Progenitor cell of endocrine pancreas (in vitro differentiated cells): Measurements from ENCODE around the gene DPM3. TPM values are rescaled to one million over a fixed set of nuclear protein-coding genes. Genes with fewer than 3 reads are reported as not detected.
"Not testable (repeated sequence)": the region's sequence is repeated elsewhere in the genome, so short reads cannot be mapped to it uniquely, and the experiment has no call there.

Source experiments
- DNase-seq: peaks from one replicate; pipeline ENCODE4 v3.0.0; 2021; ENCODE audit warnings: low spot score; ENCODE audit not compliant: unreplicated experiment
- H3K27ac Mint-ChIP-seq: 2 replicates; pipeline ENCODE4 v1.8.0; 2021; ENCODE audit warnings: mild to moderate bottlenecking, moderate library complexity, mixed read lengths
- H3K27me3 Mint-ChIP-seq: 2 replicates; pipeline ENCODE4 v1.8.0; 2021; ENCODE audit warnings: mixed read lengths
- H3K36me3 Mint-ChIP-seq: 2 replicates; pipeline ENCODE4 v1.8.0; 2022; ENCODE audit warnings: mixed read lengths; ENCODE audit not compliant: insufficient read depth
- H3K4me1 Mint-ChIP-seq: 2 replicates; pipeline ENCODE4 v1.8.0; 2021; ENCODE audit warnings: low read depth, mixed read lengths
- H3K4me3 Mint-ChIP-seq: 2 replicates; pipeline ENCODE4 v1.8.0; 2021; ENCODE audit warnings: low read depth, mild to moderate bottlenecking, moderate library complexity, mixed read lengths
- H3K9me3 Mint-ChIP-seq: 2 replicates; pipeline ENCODE4 v1.8.0; 2021; ENCODE audit warnings: low read depth, mixed read lengths
- long read RNA-seq: library from polyadenylated mRNA; unstranded; transcript quantifications from one replicate; pipeline ENCODE4 v2.0.0, GENCODE V29; 2020
- total RNA-seq: library from RNA; stranded (reverse); gene quantifications from 2 replicates; pipeline ENCODE4 v1.2.1, GENCODE V29; 2021
- TF ChIP-seq, protein P1 (sequence below): fragments of 200-600 bp; sonication (generic); IDR thresholded peaks from one replicate; pipeline ENCODE4 v1.5.0; 2021; ENCODE audit warnings: antibody characterized with exemption, mild to moderate bottlenecking; ENCODE audit not compliant: unreplicated experiment

Gene DPM3, protein sequence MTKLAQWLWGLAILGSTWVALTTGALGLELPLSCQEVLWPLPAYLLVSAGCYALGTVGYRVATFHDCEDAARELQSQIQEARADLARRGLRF
- 45.6 and 49.3 TPM in 2 replicates for total RNA-seq
- long read RNA-seq, partial matches to known transcripts, result 0 of 2 reads
- long read RNA-seq, other reads (novel, unspliced or antisense), result 0 of 2 reads

DNA sequence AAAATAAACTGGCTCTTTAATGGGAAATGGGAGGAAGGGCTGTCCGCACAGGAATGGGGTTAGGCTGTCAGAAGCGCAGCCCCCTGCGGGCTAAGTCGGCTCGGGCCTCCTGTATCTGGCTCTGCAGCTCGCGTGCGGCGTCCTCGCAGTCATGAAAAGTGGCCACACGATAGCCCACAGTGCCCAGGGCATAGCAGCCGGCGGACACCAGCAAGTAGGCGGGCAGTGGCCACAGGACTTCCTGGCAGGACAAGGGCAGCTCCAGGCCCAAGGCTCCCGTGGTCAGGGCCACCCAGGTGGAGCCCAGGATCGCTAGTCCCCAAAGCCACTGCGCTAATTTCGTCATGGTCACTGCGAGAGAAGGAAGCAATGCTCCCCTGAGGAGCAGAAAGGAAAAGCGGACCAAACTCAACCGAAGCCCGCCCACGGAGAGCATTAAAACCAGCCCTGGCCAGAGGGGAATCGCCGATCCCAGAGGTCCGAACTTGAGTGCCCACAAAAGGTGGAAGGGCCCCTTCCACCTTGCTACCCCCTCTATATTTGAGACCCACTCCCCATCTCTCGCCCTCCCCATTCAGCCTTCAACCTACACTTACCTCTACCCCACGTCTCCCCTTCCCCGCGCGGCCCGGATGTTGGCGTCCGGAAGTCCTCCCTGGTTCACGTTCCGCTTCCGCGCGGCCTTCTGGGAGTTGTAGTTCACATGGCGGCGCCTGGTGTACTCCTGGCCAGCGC, at the start of gene DPM3:
Gene DPM3, minus strand, starts transcription at position 637 of the 735 bp plus-strand sequence. Its CDS starts 291 bp downstream, at position 346.
- DNase-seq, result peak; percentile 66
- peaks cover 1% of the 10 kb centered on the region for H3K36me3 Mint-ChIP-seq
- TF ChIP-seq, protein P1, sequence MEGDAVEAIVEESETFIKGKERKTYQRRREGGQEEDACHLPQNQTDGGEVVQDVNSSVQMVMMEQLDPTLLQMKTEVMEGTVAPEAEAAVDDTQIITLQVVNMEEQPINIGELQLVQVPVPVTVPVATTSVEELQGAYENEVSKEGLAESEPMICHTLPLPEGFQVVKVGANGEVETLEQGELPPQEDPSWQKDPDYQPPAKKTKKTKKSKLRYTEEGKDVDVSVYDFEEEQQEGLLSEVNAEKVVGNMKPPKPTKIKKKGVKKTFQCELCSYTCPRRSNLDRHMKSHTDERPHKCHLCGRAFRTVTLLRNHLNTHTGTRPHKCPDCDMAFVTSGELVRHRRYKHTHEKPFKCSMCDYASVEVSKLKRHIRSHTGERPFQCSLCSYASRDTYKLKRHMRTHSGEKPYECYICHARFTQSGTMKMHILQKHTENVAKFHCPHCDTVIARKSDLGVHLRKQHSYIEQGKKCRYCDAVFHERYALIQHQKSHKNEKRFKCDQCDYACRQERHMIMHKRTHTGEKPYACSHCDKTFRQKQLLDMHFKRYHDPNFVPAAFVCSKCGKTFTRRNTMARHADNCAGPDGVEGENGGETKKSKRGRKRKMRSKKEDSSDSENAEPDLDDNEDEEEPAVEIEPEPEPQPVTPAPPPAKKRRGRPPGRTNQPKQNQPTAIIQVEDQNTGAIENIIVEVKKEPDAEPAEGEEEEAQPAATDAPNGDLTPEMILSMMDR, result no peak
- H3K4me3 Mint-ChIP-seq, result peak within 1 kb of the TSS; percentile 97
- no peaks in the 10 kb centered on the region for H3K9me3 Mint-ChIP-seq
- H3K4me1 Mint-ChIP-seq, result peaks cover 16% of the 10 kb centered on the region
- H3K27ac Mint-ChIP-seq, result peak within 1 kb of the TSS; percentile 95
- peaks cover 14% of the 10 kb centered on the region for H3K27me3 Mint-ChIP-seq

DNA sequence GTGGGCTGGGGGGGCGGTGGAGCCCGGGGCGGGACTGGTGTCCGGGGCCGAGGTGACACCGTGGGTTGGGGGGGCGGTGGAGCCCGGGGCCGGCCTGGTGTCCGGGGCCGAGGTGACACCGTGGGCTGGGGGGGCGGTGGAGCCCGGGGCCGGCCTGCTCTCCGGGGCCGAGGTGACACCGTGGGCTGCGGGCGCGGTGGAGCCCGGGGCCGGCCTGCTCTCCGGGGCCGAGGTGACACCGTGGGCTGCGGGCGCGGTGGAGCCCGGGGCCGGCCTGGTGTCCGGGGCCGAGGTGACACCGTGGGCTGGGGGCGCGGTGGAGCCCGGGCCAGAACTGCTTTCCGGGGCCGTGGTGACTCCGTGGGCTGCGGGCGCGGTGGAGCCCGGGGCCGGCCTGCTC, 49.6 kb upstream of the DPM3 start:
- DNase-seq, H3K36me3 Mint-ChIP-seq, H3K27ac Mint-ChIP-seq, H3K9me3 Mint-ChIP-seq, H3K4me3 Mint-ChIP-seq, H3K27me3 Mint-ChIP-seq: not testable (repeated sequence)
- peaks cover 48% of the 10 kb centered on the region for H3K4me1 Mint-ChIP-seq

DNA sequence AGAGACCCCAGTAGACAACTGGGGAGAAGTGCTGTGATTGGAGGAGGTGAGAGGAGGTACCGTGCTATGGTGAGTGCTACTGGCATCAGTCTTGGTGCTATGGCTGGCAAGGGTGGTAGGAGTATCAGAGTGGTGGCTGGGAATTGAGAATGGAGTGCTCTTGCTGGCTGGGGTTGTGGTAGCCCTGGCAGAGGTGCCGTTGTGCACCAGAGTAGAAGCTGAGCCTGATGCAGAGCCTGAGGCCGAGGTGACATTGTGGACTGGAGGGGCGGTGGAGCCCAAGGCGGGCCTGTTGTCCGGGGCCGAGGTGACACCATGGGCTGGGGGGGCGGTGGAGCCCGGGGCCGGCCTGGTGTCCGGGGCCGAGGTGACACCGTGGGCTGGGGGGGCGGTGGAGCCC, 47.9 kb upstream of the DPM3 start:
- no peaks in the 10 kb centered on the region for H3K9me3 Mint-ChIP-seq

DNA sequence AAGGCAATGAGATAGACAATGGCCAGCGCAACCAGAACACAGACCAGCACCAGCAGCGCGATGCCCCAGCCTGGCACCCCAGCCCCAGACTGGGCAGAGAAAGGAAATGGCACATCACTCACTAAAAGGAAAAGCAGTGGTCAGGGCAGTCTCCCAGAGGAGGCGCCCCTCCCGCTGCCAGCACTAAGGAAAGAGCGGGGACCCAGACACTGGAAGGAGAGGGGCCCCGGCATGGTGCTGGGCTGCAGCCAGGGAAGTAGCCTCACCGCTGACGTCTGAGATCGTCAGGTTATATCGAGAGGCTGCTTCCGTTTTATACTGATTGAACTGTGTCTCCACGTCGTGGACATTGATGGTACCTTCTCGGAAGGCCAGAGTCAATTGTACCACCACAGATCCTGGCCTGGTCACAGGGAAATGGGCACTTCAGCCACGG, 47.1 kb upstream of the DPM3 start:
- DNase-seq, result no peak
- TF ChIP-seq, protein P1, result no peak
- H3K4me1 Mint-ChIP-seq, result peaks cover 39% of the 10 kb centered on the region
- H3K9me3 Mint-ChIP-seq, result no peaks in the 10 kb centered on the region
- H3K27ac Mint-ChIP-seq, result peak overlapping the region; percentile 93
- peaks cover 10% of the 10 kb centered on the region for H3K36me3 Mint-ChIP-seq
- no peak overlapping the region for H3K4me3 Mint-ChIP-seq
- H3K27me3 Mint-ChIP-seq, result no peaks in the 10 kb centered on the region

More for the DNA sequence above, 47.9 kb upstream of the DPM3 start:
- TF ChIP-seq, protein P1, result no peak
- Mint-ChIP-seq H3K36me3 (peaks cover 8% of the 10 kb centered on the region), H3K27ac (peak overlapping the region; percentile 90), H3K4me3 (peak overlapping the region; percentile 25), H3K4me1 (peaks cover 41% of the 10 kb centered on the region), H3K27me3 (no peaks in the 10 kb centered on the region)
- no peak for DNase-seq

DNA sequence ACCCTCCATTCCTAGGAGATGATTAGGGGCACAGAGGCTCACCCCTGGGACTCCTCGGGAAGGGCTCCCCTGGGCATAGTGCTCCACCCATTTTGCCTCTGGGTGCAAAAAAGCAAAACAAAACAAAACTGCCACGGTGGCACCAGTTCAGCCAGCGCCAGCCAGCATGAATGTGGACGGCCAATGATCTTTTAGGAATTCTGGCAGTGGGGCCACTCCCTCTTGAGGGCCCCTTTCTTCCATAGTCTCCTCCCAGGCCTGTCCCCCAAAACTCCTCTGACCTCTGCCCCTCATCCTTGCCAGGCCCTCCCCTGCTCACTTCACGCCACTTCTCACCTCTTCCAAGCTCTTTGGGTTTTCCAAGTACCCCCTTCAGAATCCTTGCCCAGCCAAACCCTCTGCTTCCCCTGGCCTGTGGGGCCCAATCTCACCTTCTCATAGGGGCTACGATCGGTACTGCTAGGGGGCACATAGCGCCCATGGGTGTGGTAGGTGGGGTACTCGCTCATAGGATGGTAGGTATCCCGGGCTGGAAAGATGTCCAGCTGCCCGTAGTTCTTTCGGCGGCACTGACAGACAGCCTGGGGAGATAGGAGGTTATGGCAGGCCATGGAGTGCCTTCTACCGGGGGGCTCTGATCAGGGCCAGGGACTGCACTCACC, 46.6 kb upstream of the DPM3 start:
- Mint-ChIP-seq H3K36me3 (peaks cover 13% of the 10 kb centered on the region), H3K9me3 (no peaks in the 10 kb centered on the region), H3K4me3 (no peak overlapping the region), H3K4me1 (peaks cover 34% of the 10 kb centered on the region), H3K27me3 (no peaks in the 10 kb centered on the region), H3K27ac (peak overlapping the region; percentile 93)
- TF ChIP-seq, protein P1, result no peak
- DNase-seq, result no peak
